Measurements from ENCODE around the gene CACNA1S.

Gene CACNA1S

GRCh38 chr1:201112173-201112731 lies at the start of gene CACNA1S:
Gene CACNA1S (minus strand): TSS chr1:201112426. CDS start chr1:201112339, 87 bp downstream.
- Histone ChIP-seq H3K36me3 (replicated peaks; ENCODE audit: low read depth, low read length) (no peaks in the 10 kb centered on the region), H3K9ac (ENCODE audit: low read length) (no peak within 1 kb of the TSS), H3K79me2 (ENCODE audit: low read length) (no peaks in the 10 kb centered on the region), H3K4me1 (ENCODE audit: low read length) (peaks cover 4% of the 10 kb centered on the region), H2AFZ (ENCODE audit: low read depth, low read length) (no peak within 1 kb of the TSS), H3K27me3 (ENCODE audit: low read depth, low read length) (0 out of 2 replicates have a peak, but pooled peaks cover 6% of the 10 kb centered on the region), H3K4me3 (ENCODE audit: low read length) (no peak within 1 kb of the TSS), H4K20me1 (ENCODE audit: insufficient read depth, low read length) (no peaks in the 10 kb centered on the region), H3K9me3 (ENCODE audit: insufficient read depth, low read length) (no peaks in the 10 kb centered on the region), H3K4me2 (ENCODE audit: low read length) (no peak within 1 kb of the TSS), H3K27ac (ENCODE audit: low read length) (no peak within 1 kb of the TSS)
- TF ChIP-seq EZH2phosphoT487 (IDR thresholded peaks at IDR 0.05; ENCODE audit: low read depth): no peak
- TF ChIP-seq CTCF (IDR thresholded peaks at IDR 0.05; ENCODE audit: low read depth, low read length): no peak

GRCh38 chr1:201157949-201158348 lies 45.7 kb upstream of the CACNA1S start:
- Histone ChIP-seq H3K79me2 (ENCODE audit: low read length) (peaks cover 8% of the 10 kb centered on the region), H2AFZ (ENCODE audit: low read depth, low read length) (no peak overlapping the region), H3K36me3 (replicated peaks; ENCODE audit: low read depth, low read length) (peaks cover 1% of the 10 kb centered on the region), H4K20me1 (ENCODE audit: insufficient read depth, low read length) (no peaks in the 10 kb centered on the region), H3K4me1 (ENCODE audit: low read length) (peaks cover 35% of the 10 kb centered on the region), H3K9ac (ENCODE audit: low read length) (no peak overlapping the region), H3K4me3 (ENCODE audit: low read length) (no peak overlapping the region), H3K9me3 (ENCODE audit: insufficient read depth, low read length) (peaks cover 4% of the 10 kb centered on the region; the same call in 1 of the 2 replicates), H3K27me3 (ENCODE audit: low read depth, low read length) (0 out of 2 replicates have a peak, but pooled peaks cover 6% of the 10 kb centered on the region), H3K27ac (ENCODE audit: low read length) (no peak overlapping the region), H3K4me2 (ENCODE audit: low read length) (no peak overlapping the region)
- TF ChIP-seq EZH2phosphoT487 (IDR thresholded peaks at IDR 0.05; ENCODE audit: low read depth) (no peak), CTCF (IDR thresholded peaks at IDR 0.05; ENCODE audit: low read depth, low read length) (no peak)

- Histone ChIP-seq H3K36me3 (replicated peaks; ENCODE audit: low read depth, low read length) (peaks cover 10% of the 10 kb centered on the region), H3K4me2 (ENCODE audit: low read length) (no peak overlapping the region), H3K9me3 (ENCODE audit: insufficient read depth, low read length) (peaks cover 4% of the 10 kb centered on the region; the same call in 1 of the 2 replicates), H3K4me3 (ENCODE audit: low read length) (no peak overlapping the region), H3K79me2 (ENCODE audit: low read length) (peaks cover 8% of the 10 kb centered on the region), H3K27ac (ENCODE audit: low read length) (no peak overlapping the region), H3K27me3 (ENCODE audit: low read depth, low read length) (0 out of 2 replicates have a peak, but pooled peaks cover 6% of the 10 kb centered on the region), H2AFZ (ENCODE audit: low read depth, low read length) (no peak overlapping the region), H4K20me1 (ENCODE audit: insufficient read depth, low read length) (no peaks in the 10 kb centered on the region), H3K4me1 (ENCODE audit: low read length) (peaks cover 41% of the 10 kb centered on the region), H3K9ac (ENCODE audit: low read length) (no peak overlapping the region)
- no peak for TF ChIP-seq EZH2phosphoT487 (IDR thresholded peaks at IDR 0.05; ENCODE audit: low read depth)
- no peak for TF ChIP-seq CTCF (IDR thresholded peaks at IDR 0.05; ENCODE audit: low read depth, low read length)
These were observed 44.6 kb upstream of the CACNA1S start for GRCh38 chr1:201156819-201157218.

GRCh38 chr1:201156346-201156745 lies 44.1 kb upstream of the CACNA1S start:
- Histone ChIP-seq H3K4me2 (ENCODE audit: low read length) (no peak overlapping the region), H3K9ac (ENCODE audit: low read length) (no peak overlapping the region), H2AFZ (ENCODE audit: low read depth, low read length) (no peak overlapping the region), H4K20me1 (ENCODE audit: insufficient read depth, low read length) (no peaks in the 10 kb centered on the region), H3K4me1 (ENCODE audit: low read length) (peaks cover 37% of the 10 kb centered on the region), H3K36me3 (replicated peaks; ENCODE audit: low read depth, low read length) (peaks cover 15% of the 10 kb centered on the region), H3K9me3 (ENCODE audit: insufficient read depth, low read length) (peaks cover 4% of the 10 kb centered on the region; the same call in 1 of the 2 replicates), H3K27ac (ENCODE audit: low read length) (no peak overlapping the region), H3K79me2 (ENCODE audit: low read length) (peaks cover 8% of the 10 kb centered on the region), H3K27me3 (ENCODE audit: low read depth, low read length) (0 out of 2 replicates have a peak, but pooled peaks cover 6% of the 10 kb centered on the region), H3K4me3 (ENCODE audit: low read length) (no peak overlapping the region)
- TF ChIP-seq EZH2phosphoT487 (IDR thresholded peaks at IDR 0.05; ENCODE audit: low read depth): no peak
